HepG2 (cell line): ENCODE measurements around the gene MBD3. TPM values are rescaled to one million over a fixed set of nuclear protein-coding genes. Genes with fewer than 3 reads are reported as not detected.
A peak's percentile ranks its signal among the peaks of the same experiment; 100 is the strongest.

Experiments used
- CREBL2 ChIP-seq: sonication (generic); formaldehyde crosslinking; IDR thresholded peaks from 2 replicates; pipeline ENCODE4 v1.8.1; 2023; ENCODE audit warnings: missing genetic modification reagents, mild to moderate bottlenecking, borderline replicate concordance
- GPN1 ChIP-seq: sonication (generic); formaldehyde crosslinking; IDR thresholded peaks from 2 replicates; pipeline ENCODE4 v1.5.1; 2020; ENCODE audit warnings: missing genetic modification reagents, borderline replicate concordance
- HIC2 ChIP-seq: sonication (generic); formaldehyde crosslinking; IDR thresholded peaks from 2 replicates; pipeline ENCODE4 v1.9.0; 2022; ENCODE audit warnings: low read depth, missing genetic modification reagents
- HOMEZ ChIP-seq: IDR thresholded peaks from 2 replicates; pipeline ENCODE4 v1.6.1; 2016; ENCODE audit warnings: low read depth
- MYPOP ChIP-seq: sonication (generic); formaldehyde crosslinking; IDR thresholded peaks from 2 replicates; pipeline ENCODE4 v1.8.1; 2023; ENCODE audit warnings: mild to moderate bottlenecking, moderate library complexity, missing genetic modification reagents
- MZF1 ChIP-seq: sonication (generic); formaldehyde crosslinking; IDR thresholded peaks from 2 replicates; pipeline ENCODE4 v1.8.1; 2023; ENCODE audit warnings: mild to moderate bottlenecking, missing genetic modification reagents, borderline replicate concordance
- NR2F2 ChIP-seq: IDR thresholded peaks from 2 replicates; pipeline ENCODE4 v1.6.1; 2012; ENCODE audit warnings: low read depth, inconsistent platforms, borderline replicate concordance
- RELA ChIP-seq: sonication (generic); formaldehyde crosslinking; IDR thresholded peaks from 2 replicates; pipeline ENCODE4 v1.4.0; 2020; ENCODE audit warnings: missing genetic modification reagents
- SIX4 ChIP-seq: sonication (generic); formaldehyde crosslinking; IDR thresholded peaks from 2 replicates; pipeline ENCODE4 v1.4.0; 2020; ENCODE audit warnings: missing genetic modification reagents
- SP1 ChIP-seq, 2 experiments: fragments of 450-650 bp in 1 of 2; sonication (generic) in 1 of 2; formaldehyde crosslinking in 1 of 2; IDR thresholded peaks; 2 replicates each; pipeline versions ENCODE4 v1.4.0 to v1.6.1; 2016 to 2020; ENCODE audit warnings: missing genetic modification reagents in 1 of 2
- SP4 ChIP-seq: sonication (generic); formaldehyde crosslinking; IDR thresholded peaks from 2 replicates; pipeline ENCODE4 v1.8.1; 2023; ENCODE audit warnings: mild to moderate bottlenecking, missing genetic modification reagents
- ZBTB3 ChIP-seq: sonication (generic); formaldehyde crosslinking; IDR thresholded peaks from 2 replicates; pipeline ENCODE4 v1.4.0; 2020; ENCODE audit warnings: low read depth, mild to moderate bottlenecking, moderate library complexity, missing genetic modification reagents, borderline replicate concordance
- ZFX ChIP-seq: sonication (generic); formaldehyde crosslinking; IDR thresholded peaks from 2 replicates; pipeline ENCODE4 v1.4.0; 2020; ENCODE audit warnings: mild to moderate bottlenecking, low read depth, missing genetic modification reagents, moderate library complexity
- ZKSCAN5 ChIP-seq: sonication (generic); formaldehyde crosslinking; IDR thresholded peaks from 2 replicates; pipeline ENCODE4 v1.5.1; 2020; ENCODE audit warnings: mild to moderate bottlenecking, missing genetic modification reagents
- ZNF230 ChIP-seq: sonication (generic); formaldehyde crosslinking; IDR thresholded peaks from 2 replicates; pipeline ENCODE4 v1.4.0; 2020; ENCODE audit warnings: mild to moderate bottlenecking, missing genetic modification reagents
- ZNF280D ChIP-seq: sonication (generic); formaldehyde crosslinking; IDR thresholded peaks from 2 replicates; pipeline ENCODE4 v1.5.1; 2020; ENCODE audit warnings: mild to moderate bottlenecking, missing genetic modification reagents
- ZNF3 ChIP-seq: IDR thresholded peaks from 2 replicates; pipeline ENCODE4 v1.7.0; 2017; ENCODE audit warnings: inconsistent platforms
- ZNF556 ChIP-seq: sonication (generic); formaldehyde crosslinking; IDR thresholded peaks from 2 replicates; pipeline ENCODE4 v1.4.0; 2020; ENCODE audit warnings: mild to moderate bottlenecking, missing genetic modification reagents, borderline replicate concordance
- ZNF704 ChIP-seq: sonication (generic); formaldehyde crosslinking; IDR thresholded peaks from 2 replicates; pipeline ENCODE4 v1.8.1; 2023; ENCODE audit warnings: mild to moderate bottlenecking, inconsistent platforms, moderate library complexity, missing genetic modification reagents, borderline replicate concordance
- ZNF883 ChIP-seq: sonication (generic); formaldehyde crosslinking; IDR thresholded peaks from 2 replicates; pipeline ENCODE4 v1.5.1; 2020; ENCODE audit warnings: mild to moderate bottlenecking, missing genetic modification reagents; ENCODE audit errors: not compliant biosample characterization
- polyA plus RNA-seq, 8 experiments: library from polyadenylated mRNA; depleted of rRNA in 3 of 8; stranded (reverse) in 7 of 8; unstranded in 1 of 8; fragments of >200 nt; fragmentation: Illumina TruSeq in 4 of 8; extraction: Trizol in 4 of 8; gene quantifications; 2 replicates each; pipeline versions ENCODE4 v1.2.1 to v1.2.3, GENCODE V29; 2011 to 2016; ENCODE audit warnings: low read depth in 4 of 8, missing spikeins in 1 of 8, mixed read lengths in 1 of 8; ENCODE audit not compliant: insufficient read depth in 1 of 8
- total RNA-seq, 5 experiments: library from RNA; depleted of rRNA; stranded (reverse); fragments of >200 nt; fragmentation: Illumina TruSeq; extraction: Trizol; gene quantifications; 2 replicates each; pipeline ENCODE4 v1.2.3, GENCODE V29; 2016; ENCODE audit warnings: low read depth in 1 of 5

Gene MBD3
- total and polyA plus RNA-seq, 2 of the 13 experiments (the other 11 are each of a cell fraction or from before 2014, with no cell fraction given): 21.2 to 76.9 TPM

GRCh38 chr19:1587872-1588271 lies 4.8 kb downstream of the MBD3 start (continued):
- TF ChIP-seq ZFX (CRISPR knock-in tag) (no peak; the same call in 1 of the 2 replicates), ZKSCAN5 (no peak), ZNF883 (no peak), ZBTB3 (no peak), SP1 (IDR thresholded peaks at IDR 0.05) (no peak), SP1 (CRISPR knock-in tag; IDR thresholded peaks at IDR 0.05) (no peak), MZF1 (CRISPR knock-in tag) (no peak), ZNF704 (no peak), ZNF3 (CRISPR knock-in tag) (no peak), HOMEZ (no peak), RELA (CRISPR knock-in tag) (no peak), ZNF230 (CRISPR knock-in tag) (no peak), SIX4 (CRISPR knock-in tag) (no peak), SP4 (CRISPR knock-in tag) (no peak), HIC2 (CRISPR knock-in tag) (0 out of 2 replicates have a peak, but pooled peaks have one; percentile 21), MYPOP (CRISPR knock-in tag) (no peak), CREBL2 (CRISPR knock-in tag) (no peak), ZNF556 (CRISPR knock-in tag) (no peak), GPN1 (CRISPR knock-in tag) (no peak), NR2F2 (no peak), ZNF280D (CRISPR knock-in tag) (no peak)
